ENCODE results near the gene TRIM29.
"Not testable (repeated sequence)": the region's sequence is repeated elsewhere in the genome, so short reads cannot be mapped to it uniquely, and the experiment has no call there.

The TRIM29 gene

GRCh38 chr11:120170741-120171261, 32.9 kb upstream of the TRIM29 start:
- DNase-seq, result no peak

DNA sequence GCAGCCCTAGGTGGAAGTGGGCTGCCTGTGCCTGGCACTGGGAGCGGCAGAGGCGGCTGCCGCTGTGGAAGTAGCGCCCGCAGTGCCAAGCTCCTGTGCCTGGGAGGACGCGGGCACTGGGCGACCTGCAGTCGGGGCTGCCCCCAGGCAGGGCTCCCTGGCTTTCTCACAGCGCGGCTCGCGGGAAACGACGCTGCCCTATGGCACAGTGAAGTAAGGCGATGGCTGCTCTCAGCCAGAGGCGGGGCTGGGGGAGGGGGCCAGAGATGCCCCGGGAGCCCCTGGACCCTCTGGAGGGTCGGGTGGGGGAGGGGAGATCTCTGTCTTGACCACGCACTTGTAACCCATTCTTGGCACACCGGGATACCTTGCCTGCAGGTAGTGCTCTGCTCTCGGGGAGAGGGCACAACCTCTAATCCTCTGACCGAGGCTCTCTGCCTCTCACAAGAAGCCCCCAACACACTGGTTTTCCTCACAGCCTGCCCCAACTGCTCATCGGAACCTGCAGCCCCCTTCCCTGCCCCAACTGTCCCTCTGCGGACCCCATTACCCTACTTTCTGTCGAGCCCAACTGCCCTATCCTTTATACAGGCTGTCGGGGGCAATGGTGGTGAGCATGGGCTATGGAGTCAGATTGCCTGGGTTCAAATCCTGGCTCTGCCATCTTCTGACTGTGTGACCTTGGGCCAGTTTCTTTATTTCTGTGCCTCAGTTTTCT, 32.2 kb upstream of the TRIM29 start:
- DNase-seq, result no peak

GRCh38 chr11:120168960-120169681, 31.2 kb upstream of the TRIM29 start:
- DNase-seq, result peak in 3 of 5 experiments; percentile 2 to 49 (median 32)

GRCh38 chr11:120168108-120168959, 30.4 kb upstream of the TRIM29 start:
- no peak for DNase-seq

DNA sequence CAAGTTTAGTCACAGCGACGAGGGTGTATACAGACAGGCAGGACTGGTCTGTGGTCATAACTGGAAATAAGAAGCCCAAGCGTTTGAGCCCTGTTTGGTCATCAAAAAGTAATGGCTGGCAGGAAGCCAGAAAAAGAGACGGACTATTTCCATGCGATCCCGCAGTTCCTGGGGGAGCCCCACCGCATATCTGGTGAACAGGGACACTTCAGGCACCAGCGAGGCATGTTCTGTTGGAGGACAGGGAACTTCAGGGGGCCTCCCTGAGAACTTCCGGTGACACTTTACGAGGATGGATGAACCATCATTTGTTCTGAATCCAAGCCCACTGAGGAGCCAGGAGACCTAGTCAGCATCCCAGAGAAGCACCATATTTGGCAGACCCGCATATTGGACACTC, 29.7 kb upstream of the TRIM29 start:
- no peak for DNase-seq

DNA sequence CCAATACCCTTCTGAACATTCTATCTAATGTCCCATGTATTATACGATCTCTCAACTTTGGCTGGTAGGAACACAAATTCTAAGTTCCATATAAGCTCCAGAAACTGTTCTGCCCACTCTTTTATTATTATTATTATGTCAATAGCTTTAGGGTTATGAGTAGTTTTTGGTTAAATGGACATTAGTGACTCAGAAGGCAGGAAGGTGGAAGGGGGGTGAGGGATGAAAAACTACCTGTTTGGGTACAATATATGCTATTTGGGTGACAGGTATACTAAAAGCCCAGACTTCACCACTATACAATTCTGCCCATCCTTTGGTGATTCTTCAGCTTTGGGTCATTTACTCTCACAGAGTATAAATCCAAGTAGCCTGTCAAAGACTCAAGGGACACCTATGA, 22.5 kb upstream of the TRIM29 start:
- DNase-seq, result no peak

DNA sequence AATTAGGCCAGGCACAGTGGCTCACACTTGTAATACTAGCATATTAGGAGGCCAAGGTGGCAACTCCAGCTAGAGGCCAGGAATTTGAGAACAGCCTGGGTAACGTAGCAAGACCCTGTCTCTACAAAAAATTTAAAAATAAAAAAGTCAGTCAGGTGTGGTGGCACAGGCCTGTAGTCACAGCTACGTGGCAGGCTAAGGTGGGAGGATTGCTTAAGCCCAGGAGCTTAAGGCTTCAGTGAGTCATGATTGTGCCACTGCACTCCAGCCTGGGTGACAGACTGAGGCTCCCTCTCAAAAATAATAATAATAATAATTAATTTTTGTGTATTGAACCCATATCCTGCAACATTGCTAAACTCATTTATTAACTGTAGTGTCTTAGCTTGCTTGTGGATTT, 15.3 kb upstream of the TRIM29 start:
- DNase-seq, result no peak

DNA sequence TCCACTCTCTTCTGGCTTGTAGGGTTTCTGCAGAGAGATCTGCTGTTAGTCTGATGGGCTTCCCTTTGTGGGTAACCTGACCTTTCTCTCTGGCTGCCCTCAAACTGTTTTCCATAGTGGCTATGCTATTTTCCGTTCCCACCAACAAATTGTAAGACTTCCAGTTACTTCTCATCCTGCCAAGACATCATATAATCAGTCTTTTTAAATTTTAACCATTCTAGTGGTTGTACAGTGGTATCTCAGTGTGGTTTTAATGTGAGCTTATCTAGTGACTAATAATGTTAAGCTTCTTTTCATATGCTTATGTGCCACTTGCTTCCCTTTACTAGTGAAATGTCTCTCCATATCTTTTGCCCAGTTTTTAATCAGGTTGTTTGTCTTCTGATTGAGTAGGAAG, 13.6 kb upstream of the TRIM29 start:
- no peak for DNase-seq

DNA sequence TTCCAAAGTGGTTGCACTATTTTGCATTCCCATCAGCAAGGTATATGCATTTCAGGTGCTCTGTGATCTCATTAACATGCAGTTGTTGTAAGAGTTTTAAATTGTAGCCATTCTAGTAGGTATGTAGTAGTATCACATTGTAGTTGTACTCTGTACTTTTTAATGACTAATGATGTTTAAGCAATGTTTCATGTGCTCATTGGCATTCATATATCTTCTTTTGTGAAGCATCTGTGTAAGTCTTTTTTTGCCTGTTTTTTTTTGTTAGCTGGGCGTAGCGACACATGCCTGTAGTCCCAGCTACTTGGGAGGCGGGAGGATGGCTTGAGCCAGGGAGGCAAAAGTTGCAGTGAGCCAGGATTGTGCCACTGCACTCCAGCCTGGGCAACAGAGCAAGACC, 11.3 kb upstream of the TRIM29 start:
- DNase-seq, result no peak

DNA sequence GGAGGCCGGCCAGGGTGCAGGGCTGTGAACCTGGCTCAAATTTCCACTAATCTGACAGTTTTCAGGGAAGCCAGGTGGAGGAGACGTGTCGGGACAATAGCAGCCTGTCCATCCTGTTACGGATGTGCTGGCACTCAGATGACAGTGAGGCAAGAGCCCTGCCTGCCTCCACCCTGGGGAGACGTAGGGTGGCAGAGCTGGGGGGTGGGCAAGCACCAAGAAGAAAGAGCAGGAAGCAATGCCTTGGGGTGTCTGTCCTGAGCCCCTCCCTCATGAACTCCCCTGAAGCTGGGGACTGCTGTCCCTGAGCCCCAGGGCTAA, 10.0 kb upstream of the TRIM29 start:
- DNase-seq, result no peak

- DNase-seq, result no peak
Observed at GRCh38 chr11:120147094-120147949, 9.4 kb upstream of the TRIM29 start.

GRCh38 chr11:120146413-120147093, 8.6 kb upstream of the TRIM29 start:
- DNase-seq, result no peak

- no peak for DNase-seq
Observed at GRCh38 chr11:120144501-120144900, 6.6 kb upstream of the TRIM29 start.

GRCh38 chr11:120143472-120143871, 5.6 kb upstream of the TRIM29 start:
- DNase-seq, result not testable (repeated sequence)

DNA sequence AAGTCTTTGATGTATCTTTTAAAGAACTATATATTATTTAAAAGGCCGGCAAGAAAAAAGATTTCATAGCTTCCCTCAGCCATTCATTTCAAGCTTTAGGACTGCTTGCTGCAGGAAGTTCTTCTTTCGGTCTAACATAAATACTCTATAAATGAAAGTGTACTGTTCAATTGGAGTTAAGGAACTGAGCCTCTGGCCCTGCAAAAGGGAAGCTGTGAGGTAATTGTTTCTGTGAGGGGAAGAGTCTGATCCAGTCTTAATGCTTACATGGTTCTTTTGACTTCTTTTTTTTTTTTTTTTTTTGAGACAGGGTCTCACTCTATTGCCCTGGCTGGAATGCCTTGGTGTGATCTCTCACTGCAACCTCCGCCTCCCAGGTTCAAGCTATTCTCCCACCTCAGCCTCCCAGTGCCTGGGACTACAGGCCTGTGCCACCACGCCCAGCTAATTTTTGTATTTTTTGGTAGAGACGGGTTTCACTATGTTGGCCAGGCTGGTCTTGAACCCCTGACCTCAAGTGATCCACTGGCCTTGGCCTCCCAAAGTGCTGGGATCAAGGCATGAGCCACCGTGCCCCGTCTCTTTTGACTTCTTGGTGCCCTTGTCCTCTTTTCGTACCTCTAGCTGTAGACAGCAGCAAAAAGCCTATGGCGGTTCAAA, 4.7 kb upstream of the TRIM29 start:
- DNase-seq, result no peak

- no peak for DNase-seq
Observed at GRCh38 chr11:120141768-120142423, 4.0 kb upstream of the TRIM29 start.

GRCh38 chr11:120141113-120141767, 3.3 kb upstream of the TRIM29 start:
- no peak for DNase-seq

GRCh38 chr11:120139316-120140069, 1.6 kb upstream of the TRIM29 start:
- no peak for DNase-seq

GRCh38 chr11:120137187-120137610, 714 bp downstream of the TRIM29 start:
- no peak for DNase-seq
